Right atrium auricular region (tissue), 2 donors: ENCODE results near the gene SNX14. TPM values are rescaled to one million over a fixed set of nuclear protein-coding genes. Genes with fewer than 3 reads are reported as not detected.
A peak's percentile ranks its signal among the peaks of the same experiment; 100 is the strongest.

Experiments used
- DNase-seq: peaks from one replicate; pipeline ENCODE4 v3.0.0-alpha.2; 2019; ENCODE audit warnings: low spot score
- H3K27ac ChIP-seq, 2 donors: fragments of 200-600 bp; sonication (generic); 1 replicate in 1 of 2; 2 replicates in 1 of 2; pipeline ENCODE4 v1.5.1; 2016 to 2019
- H3K27me3 ChIP-seq, 2 donors: fragments of 200-600 bp; sonication (generic); one replicate each; pipeline versions ENCODE4 v1.5.1 to v1.6.0; 2017 to 2019
- H3K36me3 ChIP-seq: fragments of 200-600 bp; sonication (generic); one replicate; pipeline ENCODE4 v1.5.1; 2016
- H3K4me1 ChIP-seq, 2 donors: fragments of 200-600 bp; sonication (generic); one replicate each; pipeline versions ENCODE4 v1.5.1 to v1.6.0; 2017 to 2019
- H3K4me3 ChIP-seq, 2 donors: fragments of 200-600 bp; sonication (generic); 1 replicate in 1 of 2; 2 replicates in 1 of 2; pipeline ENCODE4 v1.5.1; 2017 to 2019; ENCODE audit warnings: mild to moderate bottlenecking in 1 of 2, moderate library complexity in 1 of 2
- H3K9me3 ChIP-seq, 2 donors: fragments of 200-600 bp; sonication (generic); one replicate each; pipeline ENCODE4 v1.5.1; 2019
- CTCF ChIP-seq, 2 donors: fragments of 200-600 bp; sonication (generic); IDR thresholded peaks; one replicate each; pipeline ENCODE4 v1.5.1; 2019; ENCODE audit warnings: antibody characterized with exemption in 2 of 2
- total RNA-seq, 2 donors: library from RNA; depleted of rRNA; stranded (reverse); fragments of >200 nt; gene quantifications; one replicate each; pipeline ENCODE4 v1.1.0, GENCODE V29; 2016

Gene SNX14
- total RNA-seq, 2 donors from 2014 or later, result 37.7 to 57.2 TPM

- Histone ChIP-seq H3K27me3 (no peaks in the 10 kb centered on the region), H3K4me1 (no peaks in the 10 kb centered on the region), H3K36me3 (no peaks in the 10 kb centered on the region), H3K9me3 (no peaks in the 10 kb centered on the region), H3K27ac (no peak overlapping the region), H3K4me3 (no peak overlapping the region)
- no peak for TF ChIP-seq CTCF (IDR thresholded peaks at IDR 0.05)
- DNase-seq, result no peak
Observed at GRCh38 chr6:85469276-85470022, 124.2 kb downstream of the SNX14 start.

GRCh38 chr6:85468326-85468725 lies 125.3 kb downstream of the SNX14 start:
- Histone ChIP-seq H3K27me3 (no peaks in the 10 kb centered on the region), H3K36me3 (no peaks in the 10 kb centered on the region), H3K9me3 (no peaks in the 10 kb centered on the region), H3K4me3 (no peak overlapping the region), H3K27ac (no peak overlapping the region), H3K4me1 (no peaks in the 10 kb centered on the region)
- no peak for DNase-seq
- TF ChIP-seq CTCF (IDR thresholded peaks at IDR 0.05), result no peak

GRCh38 chr6:85465762-85466161 lies 127.9 kb downstream of the SNX14 start:
- H3K4me3 ChIP-seq, result no peak overlapping the region
- no peak overlapping the region for H3K27ac ChIP-seq
- no peak for TF ChIP-seq CTCF (IDR thresholded peaks at IDR 0.05)
- no peak for DNase-seq
- H3K9me3 ChIP-seq, result no peaks in the 10 kb centered on the region
- H3K4me1 ChIP-seq, result peaks cover 0 to 12% of the 10 kb centered on the region in 2 donors
- H3K27me3 ChIP-seq, result no peaks in the 10 kb centered on the region
- H3K36me3 ChIP-seq, result no peaks in the 10 kb centered on the region

GRCh38 chr6:85464722-85465150 lies 128.9 kb downstream of the SNX14 start:
- no peak for DNase-seq

GRCh38 chr6:85464260-85464644 lies 129.4 kb downstream of the SNX14 start:
- Histone ChIP-seq H3K27me3 (no peaks in the 10 kb centered on the region), H3K27ac (peak overlapping the region in 1 of 2 donors; percentile 35), H3K4me1 (peaks cover 0 to 12% of the 10 kb centered on the region in 2 donors), H3K4me3 (no peak overlapping the region), H3K36me3 (no peaks in the 10 kb centered on the region), H3K9me3 (no peaks in the 10 kb centered on the region)
- no peak for DNase-seq
- TF ChIP-seq CTCF (IDR thresholded peaks at IDR 0.05), result no peak

More at GRCh38 chr6:85464722-85465150, 128.9 kb downstream of the SNX14 start:
- Histone ChIP-seq H3K4me3 (no peak overlapping the region), H3K27me3 (no peaks in the 10 kb centered on the region), H3K9me3 (no peaks in the 10 kb centered on the region), H3K36me3 (no peaks in the 10 kb centered on the region), H3K4me1 (peaks cover 0 to 12% of the 10 kb centered on the region in 2 donors), H3K27ac (peak overlapping the region in 1 of 2 donors; percentile 35)
- TF ChIP-seq CTCF (IDR thresholded peaks at IDR 0.05), result no peak
